Stimulated activated CD4-positive, alpha-beta T cell treated with anti-CD3 and anti-CD28 coated beads, Interleukin-1b, Interleukin-23, amount 100 ng/mL, for 48 hours (primary cell): ENCODE results near the gene EXOC6B.
A peak's percentile ranks its signal among the peaks of the same experiment; 100 is the strongest.

ENCODE experiments used
- DNase-seq: peaks from one replicate; pipeline ENCODE4 v3.0.0-alpha.2; 2020

EXOC6B gene

GRCh38 chr2:72141032-72141645 lies 684.7 kb downstream of the EXOC6B start:
- DNase-seq: no peak

- no peak for DNase-seq
Measured at GRCh38 chr2:72140621-72140960, 685.2 kb downstream of the EXOC6B start.

GRCh38 chr2:72139874-72140620 lies 685.8 kb downstream of the EXOC6B start:
- DNase-seq: no peak

- no peak for DNase-seq
Measured at GRCh38 chr2:72139471-72139873, 686.4 kb downstream of the EXOC6B start.

- no peak for DNase-seq
Measured at GRCh38 chr2:72138921-72139381, 686.9 kb downstream of the EXOC6B start.

- DNase-seq: no peak
Measured at GRCh38 chr2:72138011-72138881, 687.6 kb downstream of the EXOC6B start.

GRCh38 chr2:72137498-72138010 lies 688.3 kb downstream of the EXOC6B start:
- peak; percentile 56 for DNase-seq

- no peak for DNase-seq
Measured at GRCh38 chr2:72136933-72137497, 688.8 kb downstream of the EXOC6B start.

GRCh38 chr2:72136331-72136730 lies 689.5 kb downstream of the EXOC6B start:
- DNase-seq: no peak

- no peak for DNase-seq
Measured at GRCh38 chr2:72135921-72136320, 689.9 kb downstream of the EXOC6B start.

GRCh38 chr2:72134997-72135800 lies 690.6 kb downstream of the EXOC6B start:
- no peak for DNase-seq

GRCh38 chr2:72134408-72134996 lies 691.3 kb downstream of the EXOC6B start:
- DNase-seq: no peak

- no peak for DNase-seq
Measured at GRCh38 chr2:72133721-72134407, 692.0 kb downstream of the EXOC6B start.

GRCh38 chr2:72132981-72133720 lies 692.7 kb downstream of the EXOC6B start:
- no peak for DNase-seq

GRCh38 chr2:72131916-72132841 lies 693.7 kb downstream of the EXOC6B start:
- no peak for DNase-seq

- DNase-seq: no peak
Measured at GRCh38 chr2:72131371-72131891, 694.4 kb downstream of the EXOC6B start.

GRCh38 chr2:72130659-72131360 lies 695.0 kb downstream of the EXOC6B start:
- no peak for DNase-seq

- DNase-seq: no peak
Measured at GRCh38 chr2:72129681-72130340, 696.0 kb downstream of the EXOC6B start.
